AG08395 (cell line): Measurements from ENCODE around the gene GRID1.
A peak's percentile ranks its signal among the peaks of the same experiment; 100 is the strongest.
"Not testable (repeated sequence)": the region's sequence is repeated elsewhere in the genome, so short reads cannot be mapped to it uniquely, and the experiment has no call there.

Experiments used
- DNase-seq: peaks from one replicate; pipeline ENCODE4 v3.0.0; 2012; ENCODE audit warnings: mixed read lengths, low spot score

The GRID1 gene

GRCh38 chr10:86253091-86254072 lies 113.2 kb downstream of the GRID1 start:
- no peak for DNase-seq

DNA sequence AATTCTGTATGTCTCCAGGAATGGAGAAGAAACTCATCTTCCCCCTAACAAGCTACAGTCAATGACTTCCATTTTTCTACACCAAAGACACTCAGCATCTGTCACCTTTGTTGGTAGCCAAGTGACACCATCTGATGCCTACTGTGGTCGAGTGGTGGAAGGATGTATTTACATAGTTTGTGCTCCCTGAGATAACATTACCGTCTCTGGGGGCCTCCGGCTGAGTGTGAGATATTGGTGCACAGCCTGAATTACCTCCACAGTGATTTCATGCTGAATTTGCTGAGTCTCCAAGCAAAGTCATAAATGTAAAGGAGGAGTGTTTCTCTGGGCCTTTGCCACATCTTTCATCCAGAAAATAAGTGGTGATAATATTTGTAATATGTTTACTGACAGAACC lies 114.0 kb downstream of the GRID1 start:
- no peak for DNase-seq

- DNase-seq = no peak
These were observed 114.5 kb downstream of the GRID1 start for GRCh38 chr10:86252079-86252478.

GRCh38 chr10:86251426-86251825 lies 115.2 kb downstream of the GRID1 start:
- no peak for DNase-seq

- no peak for DNase-seq
These were observed 116.2 kb downstream of the GRID1 start for GRCh38 chr10:86250399-86250798.

DNA sequence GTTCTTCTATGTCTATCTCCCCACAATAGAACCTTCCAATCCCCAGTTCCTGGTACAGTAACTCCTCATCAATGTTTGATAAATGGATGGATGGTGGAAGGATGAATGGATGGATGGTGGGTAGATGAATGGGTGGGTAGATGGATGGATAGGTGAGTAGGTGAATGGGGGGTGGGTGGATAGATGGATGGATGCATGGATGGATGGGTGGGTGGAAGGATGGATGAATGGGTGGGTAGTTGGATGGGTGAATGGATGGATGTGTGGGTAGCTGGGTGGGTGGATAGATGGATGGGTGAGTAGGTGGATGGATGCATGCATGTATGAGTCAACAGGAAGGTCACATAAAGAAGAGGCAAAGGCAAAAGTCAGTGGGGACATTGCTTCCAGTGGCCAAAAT lies 116.8 kb downstream of the GRID1 start:
- no peak for DNase-seq

DNA sequence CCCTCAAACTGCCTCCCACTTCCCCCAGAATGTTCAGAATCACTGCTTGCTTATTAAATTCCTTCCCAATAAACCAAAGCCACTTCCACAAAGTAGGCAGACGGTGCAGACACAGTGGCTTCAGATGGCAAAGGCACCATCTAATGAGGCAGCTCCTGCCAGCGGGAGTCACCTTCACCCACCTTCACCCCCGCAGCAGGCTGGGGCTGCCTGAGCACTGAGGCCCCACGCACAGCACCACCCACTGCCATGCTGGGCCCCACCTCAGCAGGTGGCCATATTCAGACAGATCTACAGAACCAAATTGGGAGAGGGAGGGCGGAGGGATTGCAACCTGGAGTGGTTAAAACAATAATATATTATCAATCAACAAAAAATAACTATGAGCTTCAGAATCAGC lies 118.5 kb downstream of the GRID1 start:
- DNase-seq = no peak

GRCh38 chr10:86247588-86247987 lies 119.0 kb downstream of the GRID1 start:
- DNase-seq = no peak

DNA sequence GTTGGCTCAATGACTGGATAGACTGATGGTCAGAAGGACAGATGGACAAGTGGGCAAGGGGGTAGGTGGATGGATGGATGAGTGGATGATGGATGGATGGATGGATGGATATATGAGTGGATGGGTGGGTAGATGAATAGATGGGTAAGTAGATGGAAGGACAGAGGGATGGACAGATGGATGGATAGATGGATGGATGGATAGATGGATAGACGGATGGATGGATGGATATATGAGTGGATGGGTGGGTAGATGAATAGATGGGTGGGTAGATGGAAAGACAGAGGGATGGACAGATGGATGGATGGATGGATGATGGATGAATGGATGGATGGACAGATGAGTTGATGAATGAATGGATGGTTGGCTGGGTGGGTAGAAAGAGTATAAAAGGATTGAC lies 119.5 kb downstream of the GRID1 start:
- DNase-seq = no peak

DNA sequence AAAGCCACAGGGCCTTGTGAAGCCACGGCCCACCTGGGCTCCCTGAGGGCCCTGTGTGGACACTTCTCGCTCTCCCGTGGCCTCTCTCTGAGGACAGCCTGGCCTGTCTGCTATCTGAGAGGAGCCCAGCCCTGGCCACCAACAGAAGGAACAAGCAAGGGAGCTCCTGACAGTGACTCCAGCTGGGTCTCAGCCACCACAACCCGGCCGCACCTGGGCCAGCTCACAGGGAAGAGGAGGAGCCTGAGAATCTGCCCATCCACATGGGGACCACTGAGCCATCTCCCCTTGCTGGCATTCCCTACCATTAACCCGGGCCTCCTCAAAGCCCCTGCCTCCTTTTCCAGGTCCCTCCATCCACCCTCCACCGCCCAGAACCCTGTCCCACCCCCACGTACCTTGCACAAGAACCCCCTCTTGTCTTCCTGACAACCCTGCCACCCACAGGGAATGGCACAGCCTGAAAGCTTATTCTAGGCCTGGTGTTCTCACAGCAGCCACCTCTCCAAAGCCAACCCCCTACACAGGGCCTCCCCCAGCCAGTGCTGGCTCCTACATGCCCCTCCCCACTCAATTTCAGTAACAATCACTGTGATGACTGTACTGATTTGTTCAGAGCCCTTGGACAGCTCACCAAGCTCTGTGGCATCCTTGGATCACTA lies 120.2 kb downstream of the GRID1 start:
- no peak for DNase-seq

DNA sequence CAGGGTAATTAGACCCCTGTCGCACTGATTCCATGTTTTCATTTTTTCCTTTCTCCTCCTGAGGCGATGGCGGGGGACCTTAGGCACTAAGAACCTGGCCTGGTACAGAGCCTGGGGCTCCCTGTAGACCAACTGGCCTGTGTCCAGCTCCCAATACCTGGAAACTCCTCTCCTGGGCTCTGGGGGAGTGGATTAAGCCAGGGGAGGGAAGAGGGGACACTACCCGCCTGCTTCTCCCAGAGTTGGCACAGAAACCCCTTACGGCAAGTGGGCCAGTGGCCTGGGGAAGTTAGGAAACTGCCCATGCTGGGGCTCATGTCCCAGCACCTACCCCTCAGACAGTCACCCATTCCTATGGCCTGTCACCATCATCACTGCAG lies 121.6 kb downstream of the GRID1 start:
- no peak for DNase-seq

DNA sequence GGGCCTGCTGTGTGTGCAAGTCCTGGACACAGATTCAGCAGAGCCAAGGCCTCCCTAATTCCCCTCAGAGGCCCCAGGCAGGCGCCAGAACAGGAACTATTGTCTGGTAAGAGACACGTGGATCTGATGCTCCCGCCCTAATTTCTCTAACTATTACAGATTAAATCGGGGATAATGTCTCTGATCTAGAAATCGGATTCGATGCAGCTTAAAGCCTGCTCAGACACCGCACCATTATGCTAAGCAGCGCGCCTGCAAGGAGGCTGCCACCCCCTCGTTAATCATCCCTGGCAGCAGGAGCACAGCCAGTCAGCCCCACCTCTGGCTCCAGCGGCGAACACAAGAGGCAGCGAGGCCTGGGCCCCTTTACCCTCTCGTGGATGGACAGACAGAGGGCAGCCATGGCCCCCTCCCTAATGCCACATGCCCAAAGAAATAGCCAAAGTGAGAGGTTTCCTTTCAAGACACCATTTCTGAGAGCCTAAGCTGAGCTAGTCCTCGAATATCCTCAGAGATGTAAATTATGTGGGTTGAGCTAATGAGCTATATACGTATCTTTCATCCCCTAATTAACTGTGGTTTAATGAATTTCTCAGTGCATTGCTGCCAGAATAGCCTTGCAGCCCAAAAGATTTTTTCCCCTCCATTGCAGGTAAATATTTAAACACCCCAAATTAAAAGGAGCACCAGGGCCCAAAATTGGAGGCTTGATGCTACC lies 122.1 kb downstream of the GRID1 start:
- no peak for DNase-seq

GRCh38 chr10:86243651-86244155 lies 122.9 kb downstream of the GRID1 start:
- no peak for DNase-seq

GRCh38 chr10:86242761-86243160 lies 123.8 kb downstream of the GRID1 start:
- DNase-seq = no peak

DNA sequence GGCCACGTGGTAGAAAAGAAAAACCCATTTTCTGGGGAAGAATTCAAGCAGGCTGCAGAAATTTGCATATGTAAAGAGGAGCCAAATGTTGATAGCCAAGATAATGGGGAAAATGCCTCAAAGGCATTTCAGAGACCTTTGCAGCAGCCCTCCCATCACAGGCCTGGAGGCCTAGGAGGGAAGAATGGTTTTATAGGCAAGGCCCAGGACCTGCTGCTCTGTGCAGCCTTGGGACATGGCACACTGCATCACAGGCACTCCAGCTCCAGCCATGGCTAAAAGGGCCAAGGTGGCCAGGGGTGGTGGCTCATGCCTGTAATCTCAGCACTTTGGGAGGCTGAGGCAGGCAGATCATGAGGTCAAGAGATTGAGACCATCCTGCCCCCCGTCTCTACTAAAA lies 128.5 kb downstream of the GRID1 start:
- not testable (repeated sequence) for DNase-seq

- DNase-seq = peak; percentile 13
These were observed 131.9 kb downstream of the GRID1 start for GRCh38 chr10:86234541-86235270.

DNA sequence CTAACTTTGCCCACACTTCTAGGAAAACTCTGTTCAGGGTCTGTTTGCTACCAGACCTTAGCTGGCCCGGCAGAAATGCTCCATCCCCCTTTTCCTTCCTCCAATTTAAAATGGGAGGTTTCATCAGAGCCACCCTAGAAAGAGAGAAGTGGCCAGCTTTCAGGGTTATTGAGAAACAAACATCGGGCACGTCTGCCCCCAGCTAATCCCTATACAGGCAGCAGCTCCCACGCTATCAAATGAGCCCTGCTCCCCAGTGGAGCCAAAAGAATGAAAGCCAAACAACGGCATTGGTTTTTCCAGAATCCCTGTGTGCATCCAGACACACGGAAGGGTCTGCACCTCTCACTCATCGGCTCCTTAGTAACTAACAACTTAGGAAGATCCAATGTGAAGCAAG lies 132.5 kb downstream of the GRID1 start:
- DNase-seq = no peak

DNA sequence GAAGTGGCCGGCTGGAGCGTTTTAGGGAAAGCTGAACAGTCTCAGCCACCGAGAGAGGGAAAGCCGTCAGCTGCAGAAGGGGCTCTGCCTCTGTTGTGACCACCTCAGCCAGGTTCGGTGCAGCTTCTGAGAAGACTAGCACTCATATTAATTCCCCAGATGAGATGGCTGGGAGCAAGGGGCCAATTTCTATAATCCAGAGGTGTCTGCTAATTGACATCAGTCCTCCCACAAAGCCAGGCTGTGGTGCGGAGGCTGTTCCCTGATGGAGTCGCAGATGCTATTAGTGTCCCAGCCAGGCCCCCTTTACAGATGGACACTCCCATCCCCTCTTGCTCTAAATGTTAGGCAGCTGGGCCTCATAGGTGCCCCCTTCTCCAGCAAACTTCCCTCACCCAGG lies 133.5 kb downstream of the GRID1 start:
- no peak for DNase-seq

- DNase-seq = no peak
These were observed 134.0 kb downstream of the GRID1 start for GRCh38 chr10:86232644-86233043.

- no peak for DNase-seq
These were observed 134.6 kb downstream of the GRID1 start for GRCh38 chr10:86231796-86232560.

- no peak for DNase-seq
These were observed 135.9 kb downstream of the GRID1 start for GRCh38 chr10:86230557-86231180.
